GM18511 (cell line): ENCODE measurements around the gene SLC28A1.

Experiments
- ATAC-seq: cut with Tn5 transposase; IDR thresholded peaks from one replicate; pipeline ENCODE4 v1.9.1; 2021; ENCODE audit warnings: mild to moderate bottlenecking, moderate library complexity; ENCODE audit not compliant: unreplicated experiment

SLC28A1 gene

DNA sequence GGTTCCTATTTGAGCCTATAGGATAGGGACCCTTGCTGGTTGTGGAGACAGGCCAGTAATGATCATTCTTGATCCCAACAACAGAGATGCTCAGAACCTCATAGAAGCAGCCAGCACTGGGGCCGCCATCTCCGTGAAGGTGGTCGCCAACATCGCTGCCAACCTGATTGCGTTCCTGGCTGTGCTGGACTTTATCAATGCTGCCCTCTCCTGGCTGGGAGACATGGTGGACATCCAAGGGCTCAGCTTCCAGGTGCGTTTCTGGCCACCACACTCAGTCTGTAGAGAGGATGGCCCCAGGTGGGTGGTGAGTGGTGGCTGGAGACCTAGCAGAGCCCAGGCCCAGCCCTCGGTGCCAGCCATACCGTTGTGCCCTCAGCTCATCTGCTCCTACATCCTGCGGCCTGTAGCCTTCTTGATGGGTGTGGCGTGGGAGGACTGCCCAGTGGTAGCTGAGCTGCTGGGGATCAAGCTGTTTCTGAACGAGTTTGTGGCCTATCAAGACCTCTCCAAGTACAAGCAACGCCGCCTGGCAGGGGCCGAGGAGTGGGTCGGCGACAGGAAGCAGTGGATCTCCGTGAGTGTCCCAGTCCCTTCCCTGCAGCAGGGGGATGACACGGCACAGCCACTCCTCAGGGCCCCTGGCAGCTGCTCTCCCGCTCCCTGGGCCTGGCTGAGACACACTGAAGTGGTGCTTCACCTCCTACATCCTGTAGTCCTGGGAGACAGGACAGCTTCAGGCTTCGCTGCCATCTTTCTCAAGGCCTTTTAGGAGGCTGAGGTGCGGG, 50.7 kb downstream of the SLC28A1 start:
- ATAC-seq: no peak

DNA sequence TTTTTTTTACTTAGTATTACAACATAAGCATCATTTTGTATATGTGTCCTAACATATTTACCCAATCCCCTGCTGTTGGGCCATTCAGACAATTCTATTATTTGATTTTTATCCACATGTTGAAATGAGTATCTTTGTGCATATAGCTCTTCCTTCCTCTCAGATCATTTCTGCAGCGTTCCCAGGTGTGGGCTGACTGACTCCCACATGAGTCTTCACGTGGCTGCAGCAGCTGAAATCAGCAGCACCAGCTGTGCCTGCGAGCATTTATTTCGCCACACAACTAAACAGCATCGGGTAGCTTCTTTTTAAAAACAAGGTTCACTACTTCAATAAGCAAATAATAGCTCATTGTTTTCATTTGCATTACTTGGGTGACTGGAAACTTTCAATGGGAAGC, 52.7 kb downstream of the SLC28A1 start:
- no peak for ATAC-seq

GRCh38 chr15:84938726-84939125, 54.3 kb downstream of the SLC28A1 start:
- ATAC-seq: no peak

- ATAC-seq: no peak
Measured at GRCh38 chr15:84940399-84940798, 55.9 kb downstream of the SLC28A1 start.

GRCh38 chr15:84942456-84942855, 58.0 kb downstream of the SLC28A1 start:
- no peak for ATAC-seq

GRCh38 chr15:84944311-84944710, 59.8 kb downstream of the SLC28A1 start:
- ATAC-seq: no peak

DNA sequence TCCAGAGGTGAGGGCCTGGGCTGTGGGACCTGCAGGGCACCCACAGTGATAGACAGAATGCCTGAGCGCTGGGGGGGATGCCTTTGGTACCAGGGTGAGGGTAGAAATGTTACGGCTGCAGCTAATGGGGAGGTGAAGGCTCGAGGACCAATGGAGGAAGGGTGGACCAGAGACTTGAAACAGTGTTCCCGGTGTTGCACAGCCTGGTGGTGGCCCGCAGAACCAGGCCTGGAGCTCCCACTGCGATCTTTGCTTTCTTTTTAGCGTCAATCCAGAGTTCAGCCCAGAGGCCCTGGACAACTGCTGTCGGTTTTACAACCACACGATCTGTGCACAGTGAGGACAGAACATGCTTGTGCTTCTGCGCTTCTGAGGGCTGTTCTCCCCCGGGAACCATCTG, 60.4 kb downstream of the SLC28A1 start:
- ATAC-seq: no peak

DNA sequence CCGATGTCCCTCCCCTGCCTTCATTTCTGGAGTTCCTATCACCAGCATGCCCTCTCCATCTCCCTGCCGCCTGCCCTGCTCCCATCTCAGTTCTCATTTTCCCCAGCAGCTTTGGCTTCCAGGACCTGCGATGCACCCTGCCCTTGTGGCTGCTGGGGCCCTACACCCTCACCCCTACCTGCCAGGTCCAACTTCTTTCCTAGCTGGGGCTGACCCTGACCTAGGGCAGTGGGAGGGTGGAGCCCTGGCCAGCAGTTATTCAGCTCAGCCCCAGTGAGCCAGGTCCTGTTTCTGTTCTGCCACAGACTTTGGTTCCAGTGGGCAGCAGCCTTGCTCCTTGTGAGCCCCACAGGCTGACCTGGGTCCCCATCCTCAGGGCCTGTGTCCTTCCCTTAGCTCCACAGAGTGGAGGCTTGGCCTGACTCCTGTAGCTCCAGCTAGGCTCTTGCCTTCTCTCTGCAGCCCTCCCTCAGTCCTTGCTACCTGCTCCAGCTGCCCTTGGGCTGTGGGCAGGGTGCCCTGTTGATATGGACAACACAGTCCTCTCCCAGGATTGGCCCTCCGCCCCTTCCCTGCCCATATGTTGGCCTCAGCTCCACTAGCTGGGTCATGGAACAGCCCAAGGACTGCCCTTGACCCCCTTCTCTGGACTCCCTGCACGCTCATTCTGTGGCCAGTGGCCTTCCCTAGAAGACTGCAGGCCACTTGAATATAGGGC, 62.5 kb downstream of the SLC28A1 start:
- ATAC-seq: no peak

- no peak for ATAC-seq
Measured at GRCh38 chr15:84947947-84948830, 63.7 kb downstream of the SLC28A1 start.

- no peak for ATAC-seq
Measured at GRCh38 chr15:84949043-84949442, 64.6 kb downstream of the SLC28A1 start.

GRCh38 chr15:84949845-84950569, 65.5 kb downstream of the SLC28A1 start:
- no peak for ATAC-seq

- no peak for ATAC-seq
Measured at GRCh38 chr15:84950570-84951111, 66.2 kb downstream of the SLC28A1 start.

DNA sequence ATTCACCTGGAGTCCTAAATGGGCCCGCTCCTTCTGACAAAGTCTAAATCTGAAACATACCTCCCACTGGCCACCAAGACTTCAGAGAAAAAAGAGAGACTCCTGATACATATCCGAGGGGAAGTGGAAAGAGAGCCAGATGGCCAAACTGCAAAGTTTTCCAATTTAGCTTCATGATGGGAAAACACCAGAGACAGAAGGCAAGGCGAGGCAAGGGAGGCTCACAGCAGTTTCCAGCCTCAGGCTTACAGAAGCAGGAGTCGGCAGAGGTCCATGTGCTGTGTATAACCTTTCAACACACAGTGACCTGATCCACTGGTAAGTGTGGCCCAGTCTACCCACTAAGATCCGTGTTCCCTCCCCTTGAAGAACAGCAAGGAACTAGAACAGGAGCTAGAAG, 67.3 kb downstream of the SLC28A1 start:
- no peak for ATAC-seq

DNA sequence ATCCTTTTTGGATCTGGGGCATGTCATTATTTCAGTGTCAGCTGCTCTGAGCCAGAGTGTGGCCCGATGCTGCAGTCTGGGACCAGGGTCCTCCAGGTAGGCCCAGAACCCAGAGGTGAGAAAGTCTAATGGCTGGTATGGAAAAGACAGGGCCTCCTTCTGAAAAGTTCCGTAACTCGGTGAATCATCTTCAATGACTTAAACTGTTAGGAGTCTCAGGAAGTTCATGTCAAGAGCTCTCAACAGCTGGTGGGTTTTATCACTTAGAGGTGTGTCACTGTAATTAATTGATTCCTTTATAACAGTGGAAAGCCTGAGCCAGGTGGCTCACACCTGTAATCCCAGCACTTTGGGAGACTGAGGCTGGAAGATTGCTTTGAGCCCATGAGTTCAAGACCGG, 68.7 kb downstream of the SLC28A1 start:
- no peak for ATAC-seq

- no peak for ATAC-seq
Measured at GRCh38 chr15:84953726-84954125, 69.3 kb downstream of the SLC28A1 start.

GRCh38 chr15:84955089-84955848, 70.8 kb downstream of the SLC28A1 start:
- no peak for ATAC-seq

GRCh38 chr15:84956199-84956598, 71.7 kb downstream of the SLC28A1 start:
- no peak for ATAC-seq

- no peak for ATAC-seq
Measured at GRCh38 chr15:84960391-84961113, 76.1 kb downstream of the SLC28A1 start.

- ATAC-seq: no peak
Measured at GRCh38 chr15:84961114-84961452, 76.6 kb downstream of the SLC28A1 start.
